Mucosa of descending colon (tissue), 3 donors: ENCODE measurements around the gene SLC32A1. TPM values are rescaled to one million over a fixed set of nuclear protein-coding genes. Genes with fewer than 3 reads are reported as not detected.
A peak's percentile ranks its signal among the peaks of the same experiment; 100 is the strongest.

Source experiments
- ATAC-seq: fragments of 200-7000 bp; cut with Tn5 transposase; one replicate; pipeline ENCODE4 v1.9.1; 2020; ENCODE audit warnings: mild to moderate bottlenecking, moderate library complexity
- DNase-seq, 3 donors: peaks; one replicate each; pipeline ENCODE4 v3.0.0-alpha.2; 2020
- H3K36me3 ChIP-seq: fragments of 200-600 bp; one replicate; pipeline ENCODE4 v1.8.0; 2021; ENCODE audit warnings: low read depth, mild to moderate bottlenecking
- H3K4me1 ChIP-seq: fragments of 200-600 bp; one replicate; pipeline ENCODE4 v1.8.0; 2021; ENCODE audit warnings: low read depth, mild to moderate bottlenecking
- H3K4me3 ChIP-seq: fragments of 200-600 bp; one replicate; pipeline ENCODE4 v1.8.0; 2021; ENCODE audit warnings: mild to moderate bottlenecking
- H3K9me3 ChIP-seq: fragments of 200-600 bp; one replicate; pipeline ENCODE4 v1.8.0; 2021; ENCODE audit warnings: mild to moderate bottlenecking
- CTCF ChIP-seq: fragments of 200-600 bp; IDR thresholded peaks from one replicate; pipeline ENCODE4 v1.8.0; 2022; ENCODE audit warnings: antibody characterized with exemption, mild to moderate bottlenecking
- intact Hi-C, 2 donors: fragments of 100-400 bp; cut with DNase I in 1 of 2; cut with micrococcal nuclease in 1 of 2; formaldehyde crosslinking; loops; one replicate each; pipeline versions ENCODE4 v1.11.0 to v1.11.1; 2022; cut with DNase I, micrococcal nuclease
- total RNA-seq, 3 donors: library from RNA; stranded (reverse); fragmentation: NEBNext Ultra II Directional in 2 of 3; extraction: Animal tissue kit (Norgen Biotek cat#: 25700) in 2 of 3; gene quantifications; one replicate each; pipeline versions ENCODE4 v1.2.1 to v1.2.4, GENCODE V29; 2021 to 2023
- donor health status: DM: no; HTN: no; CAD: no; lungs with moderate emphysema.
- donor health status: DM: no; HTN: no; CAD: no.
- donor health status: DM: no; HTN: yes; CAD: no.

Gene SLC32A1
- total RNA-seq, 3 donors from 2014 or later = 0.17 TPM; not detected in 2

GRCh38 chr20:38730167-38730988 is 6.1 kb downstream of the SLC32A1 start:
- no peak overlapping the region for H3K4me3 ChIP-seq
- ATAC-seq (peak; percentile 27), DNase-seq (peak in 1 of 3 donors; percentile 23)
- TF ChIP-seq CTCF = no peak
- no peaks in the 10 kb centered on the region for H3K9me3 ChIP-seq
- H3K36me3 ChIP-seq = no peaks in the 10 kb centered on the region
- intact Hi-C loops = no loop called here
- H3K4me1 ChIP-seq = peaks cover 13% of the 10 kb centered on the region

GRCh38 chr20:38730989-38731737 is 6.9 kb downstream of the SLC32A1 start:
- intact Hi-C loops = no loop called here
- peak; percentile 88 for ATAC-seq

GRCh38 chr20:38731738-38732113 is 7.4 kb downstream of the SLC32A1 start:
- no peak for TF ChIP-seq CTCF
- ATAC-seq (no peak), DNase-seq (no peak)
- Histone ChIP-seq H3K4me1 (peaks cover 13% of the 10 kb centered on the region), H3K4me3 (no peak overlapping the region), H3K9me3 (no peaks in the 10 kb centered on the region), H3K36me3 (no peaks in the 10 kb centered on the region)
- intact Hi-C loops = no loop called here

More at GRCh38 chr20:38730989-38731737, 6.9 kb downstream of the SLC32A1 start:
- H3K9me3 ChIP-seq = no peaks in the 10 kb centered on the region
- peak; percentile 69 to 79 (median 71) for DNase-seq
- H3K36me3 ChIP-seq = no peaks in the 10 kb centered on the region
- no peak overlapping the region for H3K4me3 ChIP-seq
- H3K4me1 ChIP-seq = peaks cover 13% of the 10 kb centered on the region
- peak; percentile 96 for TF ChIP-seq CTCF

GRCh38 chr20:38732981-38733380 is 8.7 kb downstream of the SLC32A1 start:
- H3K9me3 ChIP-seq = no peaks in the 10 kb centered on the region
- no peaks in the 10 kb centered on the region for H3K36me3 ChIP-seq
- intact Hi-C loops = no loop called here
- peaks cover 13% of the 10 kb centered on the region for H3K4me1 ChIP-seq
- DNase-seq (no peak), ATAC-seq (no peak)
- no peak for TF ChIP-seq CTCF
- H3K4me3 ChIP-seq = no peak overlapping the region

GRCh38 chr20:38735172-38735571 is 10.9 kb downstream of the SLC32A1 start:
- DNase-seq (no peak), ATAC-seq (no peak)
- Histone ChIP-seq H3K9me3 (no peaks in the 10 kb centered on the region), H3K4me3 (no peak overlapping the region), H3K36me3 (no peaks in the 10 kb centered on the region), H3K4me1 (peaks cover 11% of the 10 kb centered on the region)
- intact Hi-C loops = no loop called here
- TF ChIP-seq CTCF = no peak
